RCC 7860 (cell line): ENCODE measurements around the gene CIC.

Source experiments
- DNase-seq: peaks from one replicate; pipeline ENCODE4 v3.0.0-alpha.2; 2015; ENCODE audit warnings: low spot score
- FAIRE-seq: peaks from 2 replicates; lab custom pipeline; 2012; peaks lifted over from hg19 to GRCh38; lab: Jason Lieb, UNC

CIC gene

DNA sequence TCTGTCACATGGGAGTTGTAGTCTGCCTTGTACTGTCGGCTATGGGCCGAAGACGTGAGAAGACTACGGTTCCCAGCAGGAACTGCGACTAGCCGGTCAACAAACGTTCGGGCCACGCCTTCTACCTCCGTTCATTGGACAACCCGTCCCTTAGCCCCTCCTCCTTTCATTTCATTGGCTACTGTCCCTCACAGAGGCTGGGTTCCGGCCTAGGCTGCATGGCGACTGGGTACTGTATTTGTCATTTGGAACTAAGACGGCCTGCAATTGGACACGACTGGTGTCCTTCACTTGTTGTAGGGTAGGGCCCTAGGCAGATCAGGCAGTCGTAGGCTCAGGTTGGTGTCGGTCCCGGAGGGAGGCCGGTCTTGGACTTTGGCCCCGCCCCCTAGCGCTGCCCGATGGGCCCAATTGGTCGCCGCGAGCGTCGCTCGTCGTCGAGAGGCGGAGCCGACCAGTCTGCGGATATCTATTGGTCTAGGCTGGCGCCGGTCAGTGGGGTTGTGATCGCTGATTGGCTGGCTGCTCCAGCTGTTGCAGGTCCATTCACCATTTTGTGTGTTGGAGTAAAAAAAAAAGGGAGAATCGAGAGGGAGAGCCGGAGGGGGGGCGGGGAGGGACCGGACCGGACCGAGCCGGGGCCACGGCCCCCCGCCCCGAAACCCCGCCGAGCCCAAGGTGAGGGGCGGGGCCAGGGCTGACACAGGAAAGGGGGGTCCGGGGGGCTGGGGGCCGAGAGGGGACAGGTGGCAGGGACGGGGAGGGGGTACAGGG lies at the start of gene CIC:
Gene CIC (plus strand): TSS at position 549 of the 774 bp plus-strand sequence. CDS start 2,532 bp downstream, outside the sequence.
- FAIRE-seq (peak; percentile 92), DNase-seq (peak; percentile 100)

DNA sequence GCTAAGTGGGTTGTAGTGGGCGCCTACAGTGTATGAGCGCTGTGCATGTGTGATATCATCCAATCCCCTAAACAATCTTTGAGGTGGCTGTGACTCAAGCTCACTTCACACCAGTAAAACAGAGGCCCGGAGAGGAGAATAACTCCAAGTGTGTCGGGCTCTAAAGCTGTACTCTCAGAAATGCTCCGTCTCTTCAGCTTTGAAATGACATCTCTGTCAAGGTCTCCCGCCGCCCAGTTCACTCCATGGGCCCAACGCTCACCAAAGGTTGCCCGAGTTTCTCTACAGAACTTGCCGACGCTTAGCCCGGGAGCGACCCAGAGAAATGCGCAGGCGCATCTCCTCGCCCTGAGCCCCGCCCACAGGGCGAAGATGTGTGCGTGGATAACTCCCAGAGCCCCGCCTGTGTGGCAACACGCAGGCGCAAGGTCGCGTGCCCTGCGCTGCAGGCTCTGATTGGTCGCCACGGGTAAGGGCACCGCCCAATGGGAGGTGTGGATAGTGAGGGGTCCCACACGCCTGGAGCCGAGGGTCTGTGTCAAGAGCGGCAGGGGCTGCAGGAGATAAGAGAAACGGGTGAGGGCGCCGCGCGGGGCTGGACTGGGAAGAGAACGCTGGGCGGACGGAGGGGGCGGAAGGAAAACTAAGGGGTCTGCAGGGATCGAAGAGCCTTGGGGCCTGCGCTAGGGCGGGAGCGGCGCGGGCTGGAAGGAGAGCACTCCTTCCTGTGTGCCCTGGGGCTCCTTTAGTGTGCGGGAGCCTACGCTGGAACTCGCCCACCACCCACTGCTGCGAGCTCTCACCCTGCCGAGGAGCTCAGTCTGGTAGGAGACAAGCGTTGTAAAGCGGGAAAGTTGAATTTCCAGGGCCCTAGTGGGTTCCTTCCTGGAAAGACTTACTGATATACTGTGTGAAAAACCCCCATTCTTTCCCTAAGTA lies 49.0 kb upstream of the CIC start, which contains the start of gene ZNF526:
Gene ZNF526 (plus strand): TSS at position 501 of the 939 bp plus-strand sequence. CDS start 4,092 bp downstream, outside the sequence.
- DNase-seq (peak; percentile 89), FAIRE-seq (peak; percentile 71)

DNA sequence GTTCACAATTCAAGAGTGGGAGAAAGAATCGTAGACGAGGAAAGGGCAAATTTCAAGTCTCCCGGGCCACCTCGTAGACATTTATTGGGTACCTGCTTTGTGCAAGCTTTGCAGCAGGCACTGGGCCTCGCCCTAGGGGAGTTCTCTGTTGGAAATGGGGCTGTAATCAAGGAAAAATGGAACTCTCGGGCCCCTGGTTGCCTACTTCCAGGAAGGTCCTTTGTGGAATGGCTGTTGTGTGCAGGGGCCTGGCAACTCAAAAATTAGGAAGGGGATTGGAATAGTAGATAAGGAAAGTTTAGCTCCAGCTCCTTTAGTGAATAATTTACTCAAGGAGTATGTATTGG lies 48.3 kb upstream of the CIC start:
- FAIRE-seq (no peak), DNase-seq (no peak)

DNA sequence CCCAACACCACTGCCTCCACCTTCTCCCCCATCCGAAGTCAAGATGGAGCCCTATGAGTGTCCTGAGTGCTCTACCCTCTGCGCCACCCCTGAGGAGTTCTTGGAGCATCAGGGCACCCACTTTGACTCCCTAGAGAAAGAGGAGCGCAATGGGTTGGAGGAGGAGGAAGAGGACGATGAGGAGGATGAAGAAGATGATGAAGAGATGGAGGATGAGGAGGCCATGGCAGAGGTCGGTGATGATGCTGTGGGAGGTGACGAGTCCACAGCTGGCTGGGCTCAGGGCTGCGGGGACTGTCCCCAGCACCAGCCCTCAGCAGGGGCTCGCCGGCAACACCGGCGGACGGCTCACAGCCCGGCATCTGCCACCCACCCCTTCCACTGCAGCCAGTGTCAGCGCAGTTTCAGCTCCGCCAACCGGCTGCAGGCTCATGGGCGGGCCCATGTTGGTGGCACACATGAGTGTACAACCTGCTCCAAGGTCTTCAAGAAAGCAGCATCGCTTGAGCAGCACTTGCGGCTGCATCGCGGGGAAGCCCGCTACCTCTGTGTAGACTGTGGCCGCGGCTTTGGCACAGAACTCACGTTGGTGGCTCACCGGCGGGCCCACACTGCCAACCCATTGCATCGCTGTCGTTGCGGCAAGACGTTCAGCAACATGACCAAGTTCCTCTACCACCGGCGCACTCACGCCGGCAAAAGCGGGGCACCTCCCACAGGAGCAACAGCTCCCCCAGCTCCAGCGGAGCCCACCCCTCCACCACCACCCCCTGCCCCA lies 43.9 kb upstream of the CIC start:
- DNase-seq (no peak), FAIRE-seq (no peak)

DNA sequence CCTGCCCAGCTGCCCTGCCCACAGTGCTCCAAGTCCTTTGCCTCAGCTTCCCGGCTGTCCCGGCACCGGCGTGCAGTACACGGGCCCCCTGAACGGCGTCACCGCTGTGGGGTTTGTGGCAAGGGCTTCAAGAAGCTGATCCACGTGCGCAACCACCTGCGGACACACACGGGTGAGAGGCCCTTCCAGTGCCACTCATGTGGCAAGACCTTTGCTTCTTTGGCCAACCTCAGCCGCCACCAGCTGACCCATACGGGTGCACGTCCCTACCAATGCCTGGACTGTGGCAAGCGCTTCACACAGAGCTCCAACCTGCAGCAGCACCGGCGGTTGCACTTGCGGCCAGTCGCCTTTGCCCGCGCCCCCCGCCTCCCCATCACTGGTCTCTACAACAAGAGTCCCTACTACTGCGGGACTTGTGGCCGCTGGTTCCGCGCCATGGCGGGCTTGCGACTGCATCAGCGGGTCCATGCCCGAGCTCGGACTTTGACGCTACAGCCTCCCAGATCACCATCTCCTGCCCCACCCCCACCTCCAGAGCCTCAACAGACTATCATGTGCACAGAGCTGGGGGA lies 43.2 kb upstream of the CIC start:
- DNase-seq (no peak), FAIRE-seq (no peak)

DNA sequence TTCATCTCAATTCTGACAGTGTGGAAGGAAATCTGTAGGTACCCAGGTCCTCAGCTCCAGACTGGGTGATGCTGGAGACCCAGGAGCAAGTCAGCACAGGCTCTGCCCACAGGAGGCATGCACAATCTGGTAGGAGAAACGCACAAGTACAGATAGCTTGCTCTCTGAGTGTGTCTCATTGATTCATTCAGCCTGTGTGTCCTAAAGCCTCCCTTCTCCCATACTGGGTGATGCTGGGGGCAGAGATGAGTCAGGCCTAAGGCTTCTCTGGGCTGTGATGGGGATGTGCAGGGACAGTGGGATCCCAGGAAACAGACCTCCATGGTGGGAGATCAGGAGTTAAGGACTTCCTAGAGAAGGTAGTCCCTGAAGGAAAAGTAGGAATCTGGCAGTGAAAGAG lies 42.2 kb upstream of the CIC start:
- DNase-seq = no peak
- no peak for FAIRE-seq

DNA sequence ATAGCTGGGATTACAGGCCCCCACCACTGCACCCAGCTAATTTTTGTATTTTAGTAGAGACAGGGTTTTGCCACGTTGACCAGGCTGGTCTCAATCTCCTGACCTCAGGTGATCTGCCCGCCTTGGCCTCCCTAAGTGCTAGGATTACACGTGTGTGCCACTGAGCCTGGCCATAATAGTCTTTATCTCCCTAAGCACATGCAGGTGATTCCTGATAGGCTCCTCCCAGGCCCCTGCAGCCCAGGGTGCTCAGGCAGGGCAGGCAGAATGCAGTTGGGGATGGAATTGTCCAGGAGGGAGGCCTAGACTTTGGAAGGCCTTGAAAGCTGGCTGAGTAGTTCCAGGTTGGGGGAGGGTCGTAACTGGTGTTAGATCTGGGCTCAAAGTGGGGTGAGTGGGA lies 40.4 kb upstream of the CIC start:
- DNase-seq (no peak), FAIRE-seq (no peak)

DNA sequence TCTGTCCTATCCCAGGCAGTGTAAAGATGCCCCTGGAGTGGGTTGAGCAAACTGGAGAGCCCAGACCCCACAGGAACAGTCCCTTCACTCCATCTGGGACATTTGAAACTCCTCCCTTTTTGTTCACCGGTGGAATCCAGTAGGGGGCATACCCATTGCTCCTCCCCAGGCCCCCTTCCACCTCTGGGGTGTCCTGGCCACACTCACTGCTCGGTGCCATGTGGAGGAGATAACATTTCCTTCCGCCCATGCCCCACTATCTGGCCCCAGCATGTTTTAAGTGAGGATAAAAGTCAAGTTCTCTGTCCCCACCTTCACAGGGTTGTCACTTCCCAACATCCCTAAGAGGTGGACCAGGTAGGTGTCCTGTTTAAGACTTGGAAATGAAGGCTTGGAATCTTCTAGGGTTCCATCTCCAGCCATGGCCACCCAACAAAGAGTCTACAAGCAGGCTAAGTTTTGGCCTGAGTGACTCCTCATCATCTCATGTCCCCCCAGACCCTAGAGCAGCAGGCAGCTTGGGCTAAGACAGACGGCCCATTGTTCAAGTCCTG lies 39.7 kb upstream of the CIC start:
- DNase-seq (no peak), FAIRE-seq (no peak)

DNA sequence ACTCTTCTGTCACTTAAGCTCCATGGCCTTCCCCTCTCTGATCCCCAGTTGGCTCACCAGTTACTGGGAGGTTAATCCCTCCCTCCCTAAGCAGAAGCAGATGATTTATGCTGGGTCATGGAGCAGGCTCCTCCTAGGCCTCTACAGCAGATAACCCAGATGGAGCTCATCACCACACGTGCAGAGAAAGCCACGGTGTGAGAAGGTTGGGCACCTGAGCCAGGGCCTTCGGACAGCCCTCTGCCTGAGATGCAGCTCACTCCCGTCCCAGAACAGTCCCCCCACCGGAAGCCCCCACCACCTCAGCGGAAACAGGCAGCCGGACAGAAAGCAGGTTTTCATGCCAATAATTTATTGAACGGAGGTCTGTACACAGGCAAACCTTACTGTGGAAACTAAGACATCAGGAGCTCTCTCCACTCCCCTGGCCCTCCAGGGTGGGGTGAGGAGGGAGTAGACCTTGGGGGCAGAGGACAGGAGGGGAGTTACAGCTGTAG lies 39.1 kb upstream of the CIC start:
- FAIRE-seq (no peak), DNase-seq (no peak)

DNA sequence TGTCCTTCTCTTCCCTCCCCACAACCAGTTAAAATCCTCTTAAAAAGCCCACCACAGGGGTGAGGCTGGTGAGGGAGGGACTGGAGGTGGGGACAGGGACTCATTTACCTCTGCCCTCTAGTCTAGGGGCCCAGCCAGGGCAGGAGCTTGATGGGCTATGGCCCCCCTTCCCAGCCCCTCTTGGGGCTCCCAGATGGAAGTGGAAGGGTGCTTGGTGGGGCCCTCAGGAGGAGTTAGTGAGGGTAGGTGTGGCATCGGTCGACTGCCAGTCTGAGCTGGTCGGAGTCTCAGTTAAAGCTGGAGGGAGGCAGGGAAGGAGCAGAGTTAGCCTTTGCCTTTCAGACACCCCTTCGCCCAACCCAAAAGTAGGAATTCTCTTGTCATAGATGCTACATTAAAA lies 38.5 kb upstream of the CIC start:
- FAIRE-seq (no peak), DNase-seq (no peak)

DNA sequence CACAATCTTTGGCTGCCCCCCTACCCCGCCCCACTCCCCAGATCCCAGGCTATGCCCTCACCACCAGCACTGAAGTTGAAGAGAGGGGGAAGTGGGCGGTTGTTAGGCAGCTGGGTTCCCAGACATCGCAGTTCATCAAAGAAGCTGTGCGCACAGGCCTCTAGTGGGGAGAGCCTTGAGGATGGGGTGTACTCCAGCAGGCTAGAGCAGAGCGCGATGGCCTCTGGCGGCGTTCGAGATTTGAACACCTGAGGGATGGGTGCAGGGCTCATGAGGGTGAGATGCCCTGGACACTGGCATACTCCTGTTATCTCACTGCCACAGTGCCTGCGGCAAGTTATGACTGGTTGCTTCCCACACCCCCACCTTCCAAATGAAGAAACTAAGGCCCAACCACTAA lies 36.6 kb upstream of the CIC start:
- FAIRE-seq (no peak), DNase-seq (no peak)

DNA sequence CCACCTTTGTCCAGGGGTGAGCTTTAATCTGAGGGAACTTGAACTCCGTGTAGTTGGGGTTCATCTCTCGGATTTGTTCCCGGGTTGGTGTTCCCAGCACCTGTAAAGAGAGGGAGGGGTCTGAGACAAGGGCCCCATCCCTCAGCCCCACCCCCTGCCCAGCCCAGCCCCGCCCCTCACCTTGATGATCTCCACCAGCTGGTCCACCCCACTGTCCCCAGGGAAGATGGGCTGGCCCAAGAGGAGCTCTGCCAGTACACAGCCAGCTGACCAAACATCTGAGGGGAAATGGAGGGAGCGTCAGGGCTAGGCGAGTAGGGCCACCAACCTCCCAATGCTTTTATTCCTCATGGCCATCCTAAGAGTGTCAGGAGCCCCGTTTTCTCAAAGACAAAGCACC lies 35.9 kb upstream of the CIC start:
- FAIRE-seq (no peak), DNase-seq (no peak)

DNA sequence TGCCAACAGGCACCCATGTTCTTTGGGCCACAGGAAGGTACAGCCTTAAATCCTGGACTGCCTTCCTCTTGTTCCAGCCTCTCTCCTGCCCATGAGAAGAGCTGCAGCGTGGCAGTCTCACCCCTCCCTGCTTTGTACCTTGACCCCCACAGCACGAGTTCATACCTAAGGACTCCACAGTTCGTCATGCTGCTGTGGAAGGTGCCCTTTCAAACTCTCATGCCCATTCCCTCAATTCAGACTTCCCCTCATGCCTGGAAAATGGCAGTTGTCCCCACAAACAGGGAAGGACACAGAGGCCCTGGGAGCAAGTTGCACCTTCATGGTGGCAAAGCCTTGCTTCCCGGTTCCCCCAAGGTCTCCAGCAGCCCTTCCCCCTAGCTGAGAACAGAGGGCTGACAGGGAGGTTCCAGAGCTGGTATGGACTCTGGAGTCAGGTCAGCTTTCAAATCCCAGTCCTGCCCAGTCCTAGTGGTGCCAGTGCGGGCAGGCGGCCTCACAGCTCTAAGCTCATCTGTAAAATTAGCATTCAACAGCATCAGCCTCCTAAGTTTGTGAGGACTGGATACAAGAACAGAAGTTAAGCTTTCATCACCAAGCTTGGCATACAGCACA lies 35.3 kb upstream of the CIC start:
- FAIRE-seq (no peak), DNase-seq (no peak)

DNA sequence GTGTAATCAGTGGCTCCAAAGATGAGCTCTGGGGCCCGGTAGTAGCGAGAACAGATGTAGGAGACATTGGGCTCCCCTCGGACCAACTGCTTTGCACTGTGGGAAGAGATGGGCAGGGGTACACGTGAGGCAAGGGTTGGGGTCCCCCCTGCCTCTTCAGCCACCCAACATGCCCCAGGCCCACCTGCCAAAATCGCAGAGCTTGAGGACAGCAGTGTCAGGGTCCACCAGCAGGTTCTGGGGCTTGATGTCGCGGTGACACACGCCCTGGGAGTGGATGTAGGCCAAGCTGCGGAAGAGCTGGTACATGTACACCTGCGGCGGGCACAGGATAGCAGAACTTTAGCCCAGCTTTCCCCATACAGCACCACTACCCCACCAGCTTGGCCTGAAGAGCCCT lies 34.7 kb upstream of the CIC start:
- no peak for FAIRE-seq

DNA sequence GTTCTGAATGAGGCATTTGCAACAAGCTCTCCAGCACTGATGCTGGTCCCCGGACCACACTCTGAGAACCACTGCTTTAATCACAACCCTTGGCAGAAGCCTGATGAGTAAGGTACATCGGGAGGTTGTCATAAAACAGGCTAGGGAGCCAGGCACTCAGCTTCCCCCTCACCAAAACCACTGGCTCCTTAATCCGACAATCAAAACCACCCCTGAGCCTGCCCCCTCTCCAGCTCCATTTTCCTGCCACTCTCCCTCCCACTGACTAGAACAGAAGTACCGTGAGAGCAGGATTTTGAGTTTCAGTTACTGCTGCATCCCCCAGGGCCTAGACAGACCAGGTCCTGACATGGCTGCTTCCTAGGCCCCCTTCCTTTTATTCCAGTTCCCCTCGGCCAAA lies 33.9 kb upstream of the CIC start:
- no peak for DNase-seq
- no peak for FAIRE-seq

More for the DNA sequence above, 34.7 kb upstream of the CIC start:
- no peak for DNase-seq

DNA sequence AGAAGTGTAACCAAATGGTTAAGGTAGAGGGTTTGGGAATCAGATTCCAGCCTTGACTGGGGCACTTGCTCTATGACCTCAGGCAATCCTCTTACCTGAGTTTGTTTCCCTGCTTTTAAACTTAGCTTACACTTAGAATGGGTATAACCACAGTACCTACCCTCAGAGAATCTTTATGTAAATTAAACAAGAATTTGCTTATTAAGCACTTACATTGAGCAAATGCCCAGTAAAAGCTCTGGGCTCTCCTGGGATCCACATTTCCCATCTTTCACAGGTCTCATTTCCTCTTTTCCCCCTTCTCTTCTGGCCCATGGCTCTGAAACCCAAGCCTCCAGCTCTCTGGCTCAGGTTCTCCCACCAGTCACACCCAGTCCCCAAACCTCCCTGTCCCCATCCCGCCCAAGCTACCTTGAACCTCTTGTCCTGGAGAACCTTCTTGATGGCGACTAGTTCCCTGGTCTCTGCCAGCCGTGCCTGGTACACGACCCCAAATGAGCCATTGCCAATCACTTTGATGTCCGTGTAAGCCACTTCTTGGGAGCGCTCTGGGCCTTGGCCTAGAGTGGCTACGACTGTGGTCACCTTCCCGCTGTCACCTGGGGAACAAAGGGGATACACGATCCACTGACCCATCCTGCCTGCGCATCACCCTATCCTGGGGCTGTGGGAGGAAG lies 29.4 kb upstream of the CIC start:
- FAIRE-seq = no peak

DNA sequence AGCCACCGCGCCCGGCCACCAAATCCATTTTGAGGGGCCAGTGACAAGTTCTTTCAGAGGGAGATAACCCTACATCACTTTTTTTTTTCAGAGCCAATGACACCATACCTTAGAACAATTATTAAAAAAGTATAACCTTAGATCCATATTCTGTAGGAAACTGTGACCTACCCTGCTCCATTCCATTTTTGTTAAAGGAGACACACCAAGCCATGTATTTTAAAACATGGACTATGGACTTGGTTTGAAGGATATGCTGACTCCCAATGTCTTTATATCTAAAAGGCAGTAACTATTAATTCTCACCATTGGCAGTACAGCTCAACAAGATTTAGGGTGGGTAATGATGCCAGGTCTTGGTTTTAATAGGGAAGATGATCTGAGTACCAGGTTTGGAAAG lies 27.8 kb upstream of the CIC start:
- FAIRE-seq (no peak), DNase-seq (no peak)

More for the DNA sequence above, 29.4 kb upstream of the CIC start:
- no peak for DNase-seq

DNA sequence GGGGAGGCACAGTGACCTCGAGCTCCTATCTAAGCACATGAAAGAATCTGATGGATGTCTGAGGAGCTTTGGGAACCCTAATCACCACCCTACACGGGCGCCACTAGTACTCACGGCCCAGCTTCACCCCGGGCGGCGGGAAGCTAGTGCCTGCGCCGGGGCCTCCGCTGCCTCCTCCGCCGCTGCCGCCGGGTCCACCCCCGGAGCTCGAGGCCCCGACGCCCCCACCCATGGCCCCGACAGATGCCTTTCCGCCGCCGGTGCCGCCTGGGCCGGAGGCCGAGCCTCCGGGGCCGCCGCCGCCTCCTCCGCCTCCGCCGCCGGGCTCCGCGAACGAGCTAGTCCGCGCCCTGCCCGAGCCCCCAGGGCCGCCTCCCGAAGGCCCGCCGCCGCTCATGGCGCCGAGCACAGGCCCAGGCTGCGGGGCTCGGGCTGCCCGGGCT lies 27.0 kb upstream of the CIC start:
- DNase-seq = no peak
- FAIRE-seq = no peak
